Measurements from ENCODE around the gene PTPRN2.

Gene PTPRN2

DNA sequence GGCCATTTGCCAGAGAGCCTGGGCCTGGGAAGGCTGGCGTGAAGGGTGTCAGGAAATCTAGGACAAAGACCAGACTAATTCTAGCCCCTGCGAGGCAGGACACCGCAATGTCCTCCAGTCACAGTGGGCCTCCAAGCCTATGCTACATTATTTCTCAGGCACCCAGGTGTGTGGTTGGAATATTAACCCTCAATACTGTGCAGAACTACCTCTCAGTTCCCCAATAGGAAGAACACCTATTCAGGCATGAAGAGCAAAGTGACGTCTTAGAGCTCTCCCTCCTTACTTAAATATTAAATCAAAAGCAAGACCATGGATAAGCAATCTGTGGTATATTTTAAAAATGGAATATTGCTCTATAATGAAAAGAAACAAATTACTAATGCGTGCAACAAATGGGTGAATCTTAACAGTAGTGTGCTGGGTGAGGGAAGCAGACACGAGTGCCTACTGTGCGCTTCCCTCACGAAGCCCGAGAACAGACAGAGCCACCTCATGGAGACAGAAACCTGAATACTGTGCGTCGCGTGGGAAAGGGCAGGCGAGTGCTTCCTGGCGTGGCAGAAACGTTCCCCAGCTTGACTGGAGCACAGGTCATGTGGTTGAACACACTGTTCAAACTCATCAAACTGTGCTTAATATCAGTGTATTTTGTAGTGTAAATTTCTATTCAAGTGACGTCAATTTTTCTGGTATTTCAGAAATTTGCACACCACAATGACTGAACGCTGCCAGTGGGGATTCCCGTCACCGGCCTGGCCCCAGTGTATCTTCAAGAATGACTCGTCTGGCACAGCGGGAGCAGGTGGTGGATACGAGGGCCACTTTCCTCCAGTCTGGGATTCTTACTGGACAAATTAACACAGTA lies 15.5 kb upstream of the PTPRN2 start:
- DNase-seq, result no peak

DNA sequence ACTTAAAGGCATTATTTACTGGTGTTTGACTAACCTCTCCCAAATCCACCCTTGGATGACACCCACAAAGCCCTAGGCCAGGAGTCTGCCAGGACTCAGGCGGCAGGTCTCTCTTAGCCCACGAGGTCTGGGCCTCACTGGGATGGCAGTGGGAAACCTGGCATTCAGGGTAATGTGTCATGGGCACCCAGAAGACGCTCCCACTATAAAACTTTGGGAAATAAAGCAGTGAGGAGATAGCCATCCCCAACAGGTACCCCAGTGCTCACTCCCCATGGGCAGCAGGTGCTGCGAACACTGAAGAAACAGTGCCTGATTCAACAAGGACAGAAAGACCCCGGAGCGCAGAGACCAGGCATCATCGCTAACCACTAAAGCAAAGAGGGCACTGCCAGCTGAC lies 14.4 kb upstream of the PTPRN2 start:
- no peak for DNase-seq

DNA sequence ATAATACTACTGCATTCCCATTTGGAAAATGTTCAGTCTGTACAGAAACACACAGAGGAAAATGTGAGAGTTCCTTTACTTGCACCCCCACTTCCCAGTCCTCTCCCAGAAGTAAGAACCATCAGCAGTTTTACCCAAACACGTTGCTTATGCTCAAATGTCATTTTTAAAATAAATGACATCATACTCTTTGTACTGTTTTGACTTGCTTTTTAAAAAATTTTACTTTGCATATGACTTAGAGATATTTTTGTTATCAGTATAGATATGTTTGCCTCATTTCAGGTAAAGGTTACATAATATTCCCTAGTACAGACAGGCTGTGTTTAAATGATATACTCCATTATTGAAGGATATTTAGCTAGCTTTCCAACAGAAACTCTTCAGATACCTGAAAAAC lies 13.5 kb upstream of the PTPRN2 start:
- no peak for DNase-seq

DNA sequence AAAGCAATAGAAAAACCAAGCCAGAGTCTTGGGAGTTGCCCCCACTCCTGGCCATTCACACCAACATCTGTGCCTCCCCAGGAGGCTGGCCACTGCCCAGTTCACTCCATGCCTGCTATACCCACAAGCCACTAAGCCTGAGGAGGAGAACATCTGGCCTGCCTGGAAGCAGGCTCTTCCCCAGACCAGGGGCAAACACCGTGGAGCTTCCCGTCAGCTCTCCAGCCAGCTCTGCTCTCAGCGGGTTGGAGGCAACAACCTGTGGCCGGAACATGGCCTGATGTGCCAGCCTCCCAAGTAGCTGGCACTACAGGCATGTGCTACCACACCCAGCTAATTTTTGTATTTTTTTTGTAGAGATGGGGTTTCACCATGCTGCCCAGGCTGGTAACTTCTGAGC lies 9.1 kb upstream of the PTPRN2 start:
- DNase-seq, result no peak

DNA sequence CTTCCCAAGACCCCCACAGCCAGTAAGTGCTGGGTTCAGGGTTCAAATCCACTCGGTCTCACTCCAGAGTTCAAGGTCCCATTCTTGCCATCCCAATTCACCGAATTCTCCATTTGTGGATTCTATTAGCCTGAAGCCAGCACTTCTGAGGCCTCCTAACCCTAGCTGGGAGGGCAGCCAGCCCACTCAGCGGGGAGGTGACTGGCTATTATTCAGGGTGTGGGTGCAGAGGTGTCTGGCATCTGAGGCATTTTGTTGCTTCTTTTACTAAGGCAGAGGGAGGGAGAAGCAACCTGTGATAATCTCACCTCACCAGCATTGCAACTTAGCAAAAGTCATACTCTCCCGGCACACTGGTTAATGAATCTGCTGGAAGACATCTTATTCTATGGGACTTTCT lies 8.7 kb upstream of the PTPRN2 start:
- no peak for DNase-seq

DNA sequence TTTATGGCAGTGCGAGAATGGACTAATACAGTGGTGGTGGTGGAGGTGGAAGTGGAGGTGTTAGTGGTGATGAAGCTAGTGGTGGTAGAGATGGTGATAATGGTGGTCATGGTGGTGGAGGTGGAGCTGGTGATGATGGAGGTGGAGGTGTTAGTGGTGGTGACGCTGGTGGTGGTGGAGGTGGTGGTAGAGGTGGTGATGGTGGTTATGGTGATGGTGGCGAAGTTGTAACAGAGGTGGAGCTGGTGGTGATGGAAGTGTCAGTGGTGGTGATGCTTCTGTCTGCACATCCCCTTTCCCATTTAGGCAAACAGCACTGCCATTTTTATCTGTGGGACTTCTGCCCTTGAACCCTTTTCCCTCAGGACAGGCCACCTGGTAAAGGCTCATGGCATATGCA lies 7.4 kb upstream of the PTPRN2 start:
- no peak for DNase-seq

DNA sequence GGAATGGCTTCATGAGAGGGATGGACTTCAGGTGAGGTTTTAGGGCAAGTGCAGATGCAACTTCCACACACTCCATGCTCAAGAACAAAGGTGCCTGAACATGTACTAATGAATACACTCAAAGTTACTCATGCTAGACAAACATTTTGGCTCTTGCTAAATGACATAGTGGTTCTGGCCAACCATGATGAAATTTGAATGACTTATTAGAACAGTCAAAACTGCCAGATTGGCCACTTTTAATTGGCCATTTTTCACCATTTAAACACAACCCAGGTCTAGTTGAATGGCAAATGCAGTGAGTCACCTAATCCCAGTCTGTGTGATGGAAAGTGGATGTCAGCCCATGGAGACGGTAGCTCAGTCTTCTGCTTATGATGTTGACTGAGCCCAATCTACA lies 4.9 kb upstream of the PTPRN2 start:
- DNase-seq, result no peak

DNA sequence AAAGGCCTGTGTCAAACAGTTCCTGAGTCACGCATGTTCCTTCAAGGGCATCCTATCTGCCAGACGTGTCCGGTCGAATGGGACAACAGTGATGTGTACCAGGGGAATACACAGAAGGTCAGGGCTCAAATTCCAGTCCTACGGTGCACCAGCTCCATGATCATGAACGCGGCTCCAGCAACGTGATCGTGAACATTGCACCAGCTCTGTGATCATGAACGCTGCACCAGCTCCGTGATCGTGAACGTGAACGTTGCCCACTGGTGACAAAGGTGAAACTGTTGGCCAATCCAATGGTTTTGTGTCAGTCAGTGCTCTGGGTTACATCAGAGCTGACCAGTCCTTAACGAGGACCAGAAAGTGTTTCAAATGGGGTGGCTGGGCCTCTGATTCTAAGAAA lies 4.3 kb upstream of the PTPRN2 start:
- no peak for DNase-seq

DNA sequence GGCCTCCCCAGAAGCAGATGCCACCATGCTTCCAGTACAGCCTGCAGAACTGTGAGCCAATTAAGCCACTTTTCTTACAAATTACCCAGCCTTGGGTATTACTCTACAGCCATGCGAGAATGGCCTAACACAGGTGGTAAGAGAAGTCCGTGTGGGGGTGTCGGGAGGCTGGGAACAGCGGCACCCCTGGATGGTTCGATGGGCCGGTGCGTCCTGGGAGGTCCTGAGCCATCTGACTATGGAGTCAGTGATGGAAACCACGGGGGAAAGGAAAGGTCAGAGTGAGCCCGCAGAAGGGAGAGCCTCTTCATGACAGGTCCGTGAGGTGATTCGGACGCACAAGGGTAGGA lies 2.5 kb upstream of the PTPRN2 start:
- no peak for DNase-seq

DNA sequence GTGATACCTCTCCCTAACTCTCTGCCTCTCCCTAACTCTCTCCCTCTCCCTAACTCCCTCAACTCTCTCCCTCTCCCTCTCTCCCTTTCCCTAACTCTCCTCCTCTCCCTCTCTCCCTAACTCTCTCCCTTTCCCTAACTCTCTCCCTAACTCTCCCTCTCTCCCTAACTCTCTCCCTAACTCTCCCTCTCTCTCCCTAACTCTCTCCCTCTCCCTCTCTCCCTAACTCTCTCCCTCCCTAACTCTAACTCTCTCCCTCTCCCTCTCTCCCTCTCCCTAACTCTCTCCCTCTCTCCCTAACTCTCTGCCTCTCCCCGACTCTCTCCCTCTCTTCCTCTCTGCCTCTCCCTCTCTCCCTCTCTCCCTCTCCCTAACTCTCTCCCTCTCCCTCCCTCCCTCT lies 2.0 kb upstream of the PTPRN2 start:
- no peak for DNase-seq

DNA sequence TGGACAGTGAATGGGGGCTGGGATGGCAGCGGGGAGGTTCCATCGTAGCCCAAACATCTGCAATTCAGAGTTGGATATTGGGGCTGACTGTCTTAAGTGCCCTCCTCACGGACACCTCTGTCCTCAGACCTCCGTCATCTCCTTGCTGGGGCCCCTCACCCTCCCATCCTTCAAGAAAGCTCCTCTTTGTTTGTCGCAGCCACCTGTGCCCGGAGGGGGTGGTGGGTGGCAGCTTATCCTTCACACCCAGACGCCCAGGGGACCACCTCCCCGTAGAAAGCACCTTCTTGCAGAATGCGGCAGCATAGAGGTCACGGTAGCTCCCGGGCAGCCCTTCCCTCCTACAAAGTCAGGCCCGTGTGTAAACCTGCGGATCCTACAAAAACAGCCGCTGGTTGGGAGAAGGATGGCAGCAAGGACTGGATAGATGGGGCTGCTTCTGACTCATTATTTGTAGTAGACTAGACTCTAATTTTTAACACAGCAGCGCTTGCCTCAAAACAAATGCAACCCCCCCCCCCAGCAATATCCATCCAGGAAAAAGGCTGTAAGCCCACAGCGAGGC lies 1.3 kb upstream of the PTPRN2 start:
- DNase-seq, result no peak

DNA sequence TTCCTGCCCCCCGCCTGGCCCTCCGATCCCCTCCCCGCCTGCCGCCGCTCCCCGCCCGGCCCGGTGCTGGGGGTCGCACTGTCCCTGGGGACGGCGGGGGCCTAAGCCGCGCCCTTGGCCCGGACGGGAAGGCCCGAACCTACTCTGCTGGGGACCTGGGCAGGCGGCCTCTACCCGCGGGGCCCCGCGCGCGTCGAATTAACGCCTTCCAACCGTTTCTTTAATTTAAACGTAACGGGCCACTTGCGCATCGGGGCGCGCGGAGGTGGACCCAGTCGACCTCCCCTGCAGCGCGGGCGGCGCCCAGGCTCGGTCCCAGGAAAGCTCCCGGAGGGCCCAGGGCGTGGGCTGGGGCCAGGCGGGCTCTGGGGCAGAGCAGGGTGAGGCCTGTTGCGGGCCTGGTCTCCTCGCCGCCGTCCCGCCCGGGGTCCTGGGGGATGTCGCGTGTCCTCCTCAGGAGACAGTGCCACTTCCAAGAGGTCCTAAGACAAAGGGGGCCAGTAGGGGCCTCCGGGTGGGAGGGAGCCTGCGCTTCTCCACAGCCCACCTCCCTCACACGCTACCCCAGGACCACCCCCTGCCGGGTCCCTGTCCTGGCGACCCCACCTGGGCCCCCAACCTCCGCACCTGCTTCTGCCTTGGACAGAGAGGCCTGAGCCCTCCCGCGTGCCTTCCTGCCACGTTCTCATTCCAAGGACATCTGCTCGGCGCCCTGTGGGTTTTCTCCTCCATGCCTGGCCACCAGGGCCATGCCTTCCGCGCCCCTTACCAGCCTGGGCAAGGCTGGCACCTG lies 658 bp upstream of the PTPRN2 start:
- no peak for DNase-seq

DNA sequence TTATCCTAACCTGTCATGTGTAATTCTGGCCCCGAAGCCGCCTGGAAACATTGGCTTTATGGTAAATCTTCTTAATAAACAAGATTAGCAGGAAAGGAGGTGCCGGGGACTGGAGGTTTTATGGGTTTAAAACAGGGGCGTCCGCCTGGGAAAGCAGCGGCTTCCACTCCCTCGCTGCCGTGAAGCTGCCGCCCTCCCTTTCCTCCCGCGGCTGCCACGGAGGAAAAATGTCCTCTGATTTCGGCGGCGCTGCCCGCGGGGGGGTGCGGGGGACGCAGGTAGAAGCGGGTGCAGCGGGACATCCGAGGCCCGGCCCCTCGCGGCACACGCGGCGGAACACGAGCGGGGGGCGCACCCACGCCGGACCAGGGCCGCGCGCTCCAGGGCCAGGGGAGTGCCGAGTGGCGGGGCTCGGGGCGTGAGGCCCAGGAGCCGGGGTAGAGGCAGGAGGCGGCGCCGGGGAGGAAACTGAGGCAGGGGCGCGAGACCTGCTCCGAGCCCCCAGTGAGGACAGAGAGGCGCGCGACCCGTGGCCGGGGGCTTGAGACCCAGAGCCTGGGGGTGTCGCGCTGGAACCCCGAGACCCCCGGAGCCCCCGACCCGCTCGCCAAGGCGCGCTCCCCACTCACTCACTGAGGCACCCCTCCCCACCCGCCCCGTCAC lies 993 bp downstream of the PTPRN2 start:
- DNase-seq, result no peak

DNA sequence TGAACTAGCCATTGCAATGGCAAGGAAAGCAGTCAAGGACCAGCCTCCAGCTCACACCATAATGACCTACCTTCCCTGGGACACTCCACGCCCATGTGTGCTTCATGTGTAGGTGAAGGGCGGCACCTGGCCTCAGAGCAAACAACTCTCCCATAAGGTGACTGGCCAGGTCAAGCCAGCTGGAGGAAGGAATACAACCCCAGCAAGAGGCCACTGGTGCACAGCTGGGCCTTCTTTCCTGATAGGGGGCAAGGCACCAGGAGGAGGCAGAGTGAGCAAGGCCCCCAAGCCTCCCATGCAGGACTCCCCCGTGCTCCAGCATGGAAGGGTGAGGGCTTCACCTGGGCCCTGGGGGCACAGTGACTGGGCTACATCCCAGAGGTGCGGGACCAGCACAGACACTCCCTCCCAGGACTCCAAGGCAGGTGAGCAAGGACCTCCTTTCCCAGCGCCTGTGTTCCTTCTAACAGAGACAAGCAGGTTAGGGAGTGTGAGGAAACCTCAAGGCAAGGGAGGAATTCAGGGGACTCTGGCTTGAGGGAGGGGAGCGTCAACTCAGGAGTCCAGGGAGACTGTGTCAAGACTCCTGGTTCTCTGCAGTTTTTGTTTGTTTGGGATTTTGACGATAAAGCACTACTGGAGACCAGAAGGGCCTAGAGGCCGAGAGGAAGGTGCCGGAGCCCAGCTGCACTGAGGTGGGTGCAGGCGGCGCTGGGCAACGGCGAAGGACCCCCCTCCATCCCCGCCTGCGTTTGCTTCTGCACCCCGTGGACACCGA lies 1.7 kb downstream of the PTPRN2 start:
- no peak for DNase-seq

DNA sequence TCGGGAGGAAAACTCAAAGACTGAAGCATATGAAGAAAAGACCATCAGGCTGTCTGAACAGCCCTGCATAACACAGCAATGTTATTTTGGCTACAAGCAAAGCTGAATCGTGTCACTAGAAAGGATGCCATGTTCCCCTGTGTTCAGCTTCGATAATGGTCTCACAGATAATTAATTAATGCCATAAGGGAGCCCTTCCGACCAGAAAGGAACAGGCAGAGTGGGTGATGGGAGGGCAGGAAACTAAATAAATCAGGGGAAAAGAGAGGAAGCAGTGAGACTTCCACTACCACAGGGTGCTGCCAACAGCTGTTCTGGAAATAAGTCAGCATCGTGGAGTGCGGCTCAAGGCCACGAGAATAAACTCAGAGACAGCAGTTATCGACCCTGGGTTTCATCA lies 3.2 kb downstream of the PTPRN2 start:
- no peak for DNase-seq

DNA sequence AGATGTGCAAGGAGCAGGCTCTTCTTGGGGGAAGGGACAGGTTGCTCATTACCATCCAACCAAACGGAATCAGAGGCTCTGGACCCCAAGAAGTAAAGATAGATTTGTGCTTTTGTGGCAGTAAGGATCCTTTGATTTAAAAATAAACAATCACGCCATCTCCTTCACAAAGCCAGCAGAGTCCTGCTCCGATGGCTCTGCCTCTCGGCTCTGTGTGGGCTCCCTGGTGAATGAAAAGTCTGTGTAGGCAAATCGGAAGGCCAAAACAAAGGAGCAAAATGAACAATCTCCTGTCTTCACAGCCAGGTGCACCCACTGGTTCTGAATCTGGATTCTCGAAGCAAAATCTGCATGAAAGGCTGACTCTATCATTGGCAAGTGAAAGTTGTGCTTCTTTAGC lies 3.8 kb downstream of the PTPRN2 start:
- no peak for DNase-seq

DNA sequence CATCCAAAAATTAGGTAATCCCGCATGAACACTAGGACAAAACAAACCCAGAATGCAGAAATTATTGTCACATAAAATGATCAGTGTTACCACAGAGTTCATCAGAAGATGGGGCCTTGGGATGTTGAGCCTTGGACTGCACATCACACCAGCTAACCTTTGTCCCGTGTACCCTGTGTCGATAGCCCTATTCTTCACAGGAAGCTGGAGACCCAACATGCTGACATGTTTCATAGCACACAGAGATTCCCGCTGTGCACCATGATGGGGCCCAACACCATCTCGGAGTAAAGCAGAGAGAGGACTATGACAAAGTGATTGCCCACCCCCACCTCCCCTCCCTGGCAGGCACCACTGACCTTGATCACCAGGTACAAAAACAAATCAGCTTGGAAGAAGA lies 4.5 kb downstream of the PTPRN2 start:
- DNase-seq, result no peak

DNA sequence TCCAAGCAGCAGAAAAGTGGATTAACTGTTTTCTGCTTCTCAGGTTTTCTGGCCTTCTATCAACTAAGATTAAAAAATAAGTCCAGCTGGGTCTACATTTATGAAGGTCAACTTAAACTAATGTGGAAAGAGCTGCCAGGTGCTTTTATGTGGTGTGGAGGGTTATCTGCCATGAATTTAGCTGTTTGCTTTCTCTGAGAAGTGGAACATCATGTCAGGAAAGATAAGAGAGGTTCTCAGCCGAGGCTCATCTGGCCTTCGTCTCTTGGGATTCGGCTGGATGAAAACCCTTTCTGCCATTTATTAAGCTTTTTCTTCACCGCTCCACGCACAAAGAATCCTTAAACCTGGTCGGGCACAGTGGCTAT lies 5.5 kb downstream of the PTPRN2 start:
- no peak for DNase-seq

DNA sequence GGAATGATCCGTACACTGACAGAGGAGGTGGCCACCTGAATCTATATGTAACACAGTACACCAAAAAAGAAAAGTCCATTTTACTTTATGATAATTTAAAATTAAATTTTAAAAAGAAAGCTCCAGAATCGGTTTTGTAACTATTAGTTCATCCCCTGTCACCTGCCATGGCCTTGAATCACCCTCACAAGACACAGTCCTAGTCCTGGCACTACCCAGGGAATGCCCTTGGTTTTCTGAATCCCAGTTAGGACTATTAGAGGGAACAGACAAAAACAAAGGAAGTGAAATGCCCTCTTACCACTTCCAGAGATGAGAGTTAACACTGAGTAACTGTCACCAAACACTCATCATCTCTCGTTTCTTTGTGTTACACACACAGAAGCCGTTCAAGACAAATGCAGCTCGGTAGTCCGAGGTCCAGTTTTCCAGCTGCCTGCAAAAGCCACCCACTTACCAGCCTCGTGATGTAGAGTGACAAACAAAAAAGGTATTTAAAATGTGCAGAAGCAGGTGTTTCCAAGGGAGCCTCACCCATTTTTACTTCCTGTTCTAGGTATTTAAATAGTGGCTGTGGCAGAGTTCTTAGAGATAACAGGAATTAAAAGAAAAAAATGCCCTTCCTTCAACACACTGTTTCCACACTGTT lies 6.1 kb downstream of the PTPRN2 start:
- no peak for DNase-seq

DNA sequence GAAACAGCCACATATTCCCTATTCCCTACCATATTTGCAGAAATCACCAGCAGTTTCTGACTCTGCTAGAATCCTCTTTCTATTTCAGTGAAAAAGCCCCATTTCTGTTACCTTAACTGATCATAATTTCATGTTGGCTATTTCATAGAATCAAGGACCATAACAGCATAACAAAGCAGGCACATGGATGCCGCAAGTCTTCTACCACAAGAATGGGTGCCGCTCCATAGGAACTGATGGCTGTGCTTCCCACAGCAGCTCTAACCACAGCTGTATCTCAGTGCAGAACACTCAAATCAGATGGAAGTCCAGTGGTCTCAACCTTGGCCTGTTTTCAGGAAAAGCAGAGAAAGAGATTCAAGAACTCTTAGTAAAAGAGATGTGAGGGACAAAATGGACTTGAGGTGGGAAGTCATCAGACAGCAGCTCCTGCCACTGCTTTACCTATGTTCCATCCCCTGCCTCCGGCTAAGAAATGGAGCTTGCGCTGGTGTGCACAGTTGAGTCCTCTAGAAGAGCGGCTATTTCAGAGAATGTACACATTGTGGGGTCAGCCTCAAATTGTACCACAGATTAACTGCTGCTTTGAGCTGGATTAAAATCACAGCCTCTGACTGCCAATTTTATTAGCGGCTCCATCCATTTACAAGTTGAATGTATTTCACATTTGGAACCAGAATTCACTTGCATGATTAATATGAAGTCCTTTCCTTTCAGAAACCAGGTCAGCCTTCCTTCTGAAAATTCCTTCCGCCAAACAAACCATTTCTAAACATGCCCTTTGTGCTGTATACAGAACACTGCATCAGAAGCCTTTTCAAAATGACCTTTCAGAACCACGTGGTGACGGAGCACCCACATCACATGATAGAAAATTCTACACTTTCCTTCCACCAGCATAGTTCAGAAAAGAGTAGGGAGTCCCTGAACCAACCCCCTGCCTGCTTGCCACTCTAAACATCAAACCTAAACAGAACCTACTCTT lies 7.7 kb downstream of the PTPRN2 start:
- DNase-seq, result no peak

Measured in NCI-H2171 (cell line).